PC-9 (cell line): ENCODE measurements around the gene KRT15.

ENCODE experiments used
- EZH2 ChIP-seq: fragments of 200-600 bp; sonication (generic); IDR thresholded peaks from 2 replicates; pipeline ENCODE4 v1.8.0; 2017; ENCODE audit warnings: antibody characterized with exemption, low read depth
- TF ChIP-seq, protein P1 (sequence below): fragments of 200-600 bp; sonication (generic); conservative IDR thresholded peaks from 2 replicates; pipeline ENCODE4 v1.6.1; 2017; ENCODE audit warnings: mixed run types, antibody characterized with exemption, mild to moderate bottlenecking, moderate library complexity

GRCh38 chr17:41532947-41533570, 14.4 kb upstream of the KRT15 start:
- TF ChIP-seq, protein P1, sequence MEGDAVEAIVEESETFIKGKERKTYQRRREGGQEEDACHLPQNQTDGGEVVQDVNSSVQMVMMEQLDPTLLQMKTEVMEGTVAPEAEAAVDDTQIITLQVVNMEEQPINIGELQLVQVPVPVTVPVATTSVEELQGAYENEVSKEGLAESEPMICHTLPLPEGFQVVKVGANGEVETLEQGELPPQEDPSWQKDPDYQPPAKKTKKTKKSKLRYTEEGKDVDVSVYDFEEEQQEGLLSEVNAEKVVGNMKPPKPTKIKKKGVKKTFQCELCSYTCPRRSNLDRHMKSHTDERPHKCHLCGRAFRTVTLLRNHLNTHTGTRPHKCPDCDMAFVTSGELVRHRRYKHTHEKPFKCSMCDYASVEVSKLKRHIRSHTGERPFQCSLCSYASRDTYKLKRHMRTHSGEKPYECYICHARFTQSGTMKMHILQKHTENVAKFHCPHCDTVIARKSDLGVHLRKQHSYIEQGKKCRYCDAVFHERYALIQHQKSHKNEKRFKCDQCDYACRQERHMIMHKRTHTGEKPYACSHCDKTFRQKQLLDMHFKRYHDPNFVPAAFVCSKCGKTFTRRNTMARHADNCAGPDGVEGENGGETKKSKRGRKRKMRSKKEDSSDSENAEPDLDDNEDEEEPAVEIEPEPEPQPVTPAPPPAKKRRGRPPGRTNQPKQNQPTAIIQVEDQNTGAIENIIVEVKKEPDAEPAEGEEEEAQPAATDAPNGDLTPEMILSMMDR = no peak
- TF ChIP-seq EZH2 = no peak
